Nephron (organoid): ENCODE data around the gene CIDEB.

Experiments used
- H3K27ac Mint-ChIP-seq, 3 experiments: 2 replicates each; pipeline ENCODE4 v1.8.0; 2020; ENCODE audit warnings: mixed read lengths in 3 of 3, mild to moderate bottlenecking in 2 of 3, moderate library complexity in 1 of 3
- H3K27me3 Mint-ChIP-seq: 2 replicates; pipeline ENCODE4 v1.8.0; 2021; ENCODE audit warnings: low read depth, mild to moderate bottlenecking, moderate library complexity, mixed read lengths
- H3K36me3 Mint-ChIP-seq: 2 replicates; pipeline ENCODE4 v1.8.0; 2020; ENCODE audit warnings: low read depth, mixed read lengths
- H3K4me1 Mint-ChIP-seq: 2 replicates; pipeline ENCODE4 v1.8.0; 2020; ENCODE audit warnings: mixed read lengths
- H3K4me3 Mint-ChIP-seq, 3 experiments: 2 replicates each; pipeline ENCODE4 v1.8.0; 2020; ENCODE audit warnings: mild to moderate bottlenecking in 3 of 3, mixed read lengths in 3 of 3, moderate library complexity in 2 of 3
- H3K9me3 Mint-ChIP-seq: 2 replicates; pipeline ENCODE4 v1.8.0; 2020; ENCODE audit warnings: mixed read lengths
- TF ChIP-seq, protein P1 (sequence below), 3 experiments: fragments of 200-600 bp; sonication (generic); IDR thresholded peaks; one replicate each; pipeline ENCODE4 v1.5.0; 2021; ENCODE audit warnings: antibody characterized with exemption in 3 of 3; ENCODE audit not compliant: unreplicated experiment in 3 of 3

Gene CIDEB

DNA sequence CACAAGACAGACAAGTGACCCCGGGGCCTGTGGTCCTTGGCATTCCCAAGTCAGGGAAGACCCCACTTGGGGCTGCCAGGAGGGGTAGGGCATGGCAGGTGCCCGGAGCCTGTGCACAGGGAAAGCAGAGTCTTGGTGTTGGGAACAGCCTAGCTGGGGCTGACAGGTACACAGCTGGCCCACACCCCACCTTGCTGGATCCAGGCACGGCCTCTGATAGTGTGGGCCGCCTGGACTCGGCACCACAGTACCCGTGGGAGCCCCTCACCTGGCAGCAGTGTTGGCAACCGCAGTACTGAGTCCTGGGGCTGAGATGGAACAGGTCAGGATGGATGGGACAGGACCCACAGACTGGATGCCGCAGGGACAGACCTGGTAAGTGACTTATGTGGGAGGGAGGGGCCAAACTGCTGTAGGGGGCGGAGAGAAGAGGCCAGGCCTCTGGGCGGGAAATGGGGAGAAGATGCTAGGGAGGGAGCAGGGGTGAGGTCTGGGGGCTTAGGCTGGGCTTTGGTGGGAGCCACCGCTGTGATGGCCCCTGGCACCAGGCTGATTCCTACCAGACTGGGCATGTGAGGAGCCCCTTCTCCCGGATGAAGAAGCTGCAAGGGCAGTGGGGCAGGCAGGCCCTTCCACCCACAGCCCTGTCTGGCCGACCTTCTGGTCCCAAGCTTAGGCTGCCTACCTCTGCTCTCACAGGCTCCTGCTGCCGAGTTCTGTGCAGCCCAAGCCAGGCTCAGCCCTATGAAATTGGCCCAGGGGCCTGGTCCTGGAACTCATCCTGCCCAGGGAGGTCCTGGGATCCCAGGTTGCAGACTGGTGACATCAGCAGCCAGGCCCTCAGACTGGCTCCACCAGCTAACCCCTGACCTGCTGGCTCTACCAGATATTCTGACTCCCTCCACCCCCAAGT lies 44.7 kb downstream of the CIDEB start, which contains the start of gene TGM1:
Gene TGM1, minus strand, starts transcription at position 357 of the 913 bp plus-strand sequence. CDS start 825 bp downstream, outside the sequence.
- TF ChIP-seq, protein P1, sequence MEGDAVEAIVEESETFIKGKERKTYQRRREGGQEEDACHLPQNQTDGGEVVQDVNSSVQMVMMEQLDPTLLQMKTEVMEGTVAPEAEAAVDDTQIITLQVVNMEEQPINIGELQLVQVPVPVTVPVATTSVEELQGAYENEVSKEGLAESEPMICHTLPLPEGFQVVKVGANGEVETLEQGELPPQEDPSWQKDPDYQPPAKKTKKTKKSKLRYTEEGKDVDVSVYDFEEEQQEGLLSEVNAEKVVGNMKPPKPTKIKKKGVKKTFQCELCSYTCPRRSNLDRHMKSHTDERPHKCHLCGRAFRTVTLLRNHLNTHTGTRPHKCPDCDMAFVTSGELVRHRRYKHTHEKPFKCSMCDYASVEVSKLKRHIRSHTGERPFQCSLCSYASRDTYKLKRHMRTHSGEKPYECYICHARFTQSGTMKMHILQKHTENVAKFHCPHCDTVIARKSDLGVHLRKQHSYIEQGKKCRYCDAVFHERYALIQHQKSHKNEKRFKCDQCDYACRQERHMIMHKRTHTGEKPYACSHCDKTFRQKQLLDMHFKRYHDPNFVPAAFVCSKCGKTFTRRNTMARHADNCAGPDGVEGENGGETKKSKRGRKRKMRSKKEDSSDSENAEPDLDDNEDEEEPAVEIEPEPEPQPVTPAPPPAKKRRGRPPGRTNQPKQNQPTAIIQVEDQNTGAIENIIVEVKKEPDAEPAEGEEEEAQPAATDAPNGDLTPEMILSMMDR (IDR thresholded peaks at IDR 0.05; ENCODE audit: unreplicated experiment in 3 of 3): no peak
- Mint-ChIP-seq H3K4me3 (no peak within 1 kb of the TSS), H3K27ac (peak within 1 kb of the TSS in 1 of 3 experiments; percentile 48), H3K27me3 (no peaks in the 10 kb centered on the region), H3K4me1 (peaks cover 4% of the 10 kb centered on the region), H3K9me3 (no peaks in the 10 kb centered on the region), H3K36me3 (peaks cover 5% of the 10 kb centered on the region)

DNA sequence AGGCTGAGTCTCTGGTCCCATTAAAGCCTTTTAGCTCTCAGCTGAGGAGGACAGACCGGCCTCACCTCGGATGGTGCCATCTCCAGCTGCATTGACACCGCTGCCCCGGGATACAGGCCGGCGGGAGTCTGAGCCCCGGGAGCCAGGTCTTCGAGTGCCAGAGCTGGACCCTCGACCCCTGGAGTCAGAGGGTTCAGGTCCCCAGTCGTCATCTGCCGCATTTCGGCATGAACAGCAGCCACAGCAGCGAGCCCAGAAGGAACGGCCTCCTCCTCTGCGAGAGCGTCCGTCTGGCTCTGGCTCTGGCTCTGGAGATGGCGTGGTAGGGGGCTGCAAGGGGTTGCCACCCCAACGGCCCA lies 45.8 kb downstream of the CIDEB start:
- Mint-ChIP-seq H3K27me3 (no peaks in the 10 kb centered on the region), H3K9me3 (no peaks in the 10 kb centered on the region), H3K4me1 (peaks cover 4% of the 10 kb centered on the region), H3K36me3 (peaks cover under 1% of the 10 kb centered on the region), H3K4me3 (no peak overlapping the region), H3K27ac (no peak overlapping the region)
- TF ChIP-seq, protein P1 (IDR thresholded peaks at IDR 0.05; ENCODE audit: unreplicated experiment in 3 of 3): no peak

DNA sequence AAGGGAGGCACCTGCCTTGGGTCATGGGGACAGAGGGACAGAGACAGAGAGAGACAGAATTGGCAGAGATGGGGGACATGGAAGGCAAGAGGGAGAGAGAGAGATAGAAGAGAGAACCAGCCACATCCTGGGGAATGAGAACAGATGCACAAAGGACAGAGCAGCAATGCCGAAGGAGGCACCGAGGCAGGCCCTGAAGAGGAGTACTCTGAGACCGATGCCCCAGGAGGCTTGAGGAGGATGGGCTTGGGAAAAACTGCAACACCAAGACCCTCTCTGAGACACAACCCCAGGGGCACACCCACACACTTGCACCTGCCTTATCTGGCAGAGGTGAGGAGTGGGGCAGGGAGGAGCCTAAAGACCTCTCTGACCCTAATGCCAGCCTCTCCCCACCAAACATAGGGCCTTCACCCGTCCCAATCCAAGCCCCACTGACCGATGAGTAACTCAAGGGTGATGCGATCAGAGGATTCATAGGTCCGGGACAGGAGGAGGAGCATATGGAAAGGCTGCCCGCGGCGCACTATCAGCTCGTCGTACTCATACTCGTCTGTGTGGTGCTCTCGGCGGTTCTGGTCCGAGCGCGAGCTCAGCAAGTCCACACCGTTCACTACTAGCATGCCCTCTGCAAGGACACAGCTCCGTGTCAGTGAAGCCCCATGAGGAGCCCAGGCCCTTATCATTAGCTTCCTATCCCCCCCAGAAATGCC lies 46.4 kb downstream of the CIDEB start:
- Mint-ChIP-seq H3K9me3 (no peaks in the 10 kb centered on the region), H3K27ac (no peak overlapping the region), H3K36me3 (no peaks in the 10 kb centered on the region), H3K4me3 (no peak overlapping the region), H3K27me3 (no peaks in the 10 kb centered on the region), H3K4me1 (peaks cover 4% of the 10 kb centered on the region)
- TF ChIP-seq, protein P1 (IDR thresholded peaks at IDR 0.05; ENCODE audit: unreplicated experiment in 3 of 3): no peak

DNA sequence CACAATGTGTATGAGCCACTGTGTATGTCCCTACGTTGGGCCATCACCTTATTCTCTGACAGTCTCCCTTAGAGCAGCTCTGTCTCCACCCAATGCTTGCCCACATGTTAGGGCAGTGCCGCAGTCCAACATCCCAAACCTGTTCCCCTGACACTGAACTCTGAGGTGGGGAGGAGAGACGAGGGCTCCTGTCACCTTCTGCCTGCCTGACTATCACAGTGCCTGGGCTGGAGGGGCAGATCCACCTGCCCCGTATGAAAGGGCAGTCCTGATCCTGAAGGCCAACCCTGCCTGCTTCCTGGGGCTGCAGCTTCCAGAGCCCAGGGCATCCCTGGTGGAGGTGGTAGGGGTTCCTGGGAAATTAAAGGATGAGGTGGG lies 47.0 kb downstream of the CIDEB start:
- Mint-ChIP-seq H3K4me3 (no peak overlapping the region), H3K27ac (no peak overlapping the region), H3K9me3 (no peaks in the 10 kb centered on the region), H3K36me3 (no peaks in the 10 kb centered on the region), H3K27me3 (no peaks in the 10 kb centered on the region), H3K4me1 (peaks cover 4% of the 10 kb centered on the region)
- TF ChIP-seq, protein P1 (IDR thresholded peaks at IDR 0.05; ENCODE audit: unreplicated experiment in 3 of 3): no peak

DNA sequence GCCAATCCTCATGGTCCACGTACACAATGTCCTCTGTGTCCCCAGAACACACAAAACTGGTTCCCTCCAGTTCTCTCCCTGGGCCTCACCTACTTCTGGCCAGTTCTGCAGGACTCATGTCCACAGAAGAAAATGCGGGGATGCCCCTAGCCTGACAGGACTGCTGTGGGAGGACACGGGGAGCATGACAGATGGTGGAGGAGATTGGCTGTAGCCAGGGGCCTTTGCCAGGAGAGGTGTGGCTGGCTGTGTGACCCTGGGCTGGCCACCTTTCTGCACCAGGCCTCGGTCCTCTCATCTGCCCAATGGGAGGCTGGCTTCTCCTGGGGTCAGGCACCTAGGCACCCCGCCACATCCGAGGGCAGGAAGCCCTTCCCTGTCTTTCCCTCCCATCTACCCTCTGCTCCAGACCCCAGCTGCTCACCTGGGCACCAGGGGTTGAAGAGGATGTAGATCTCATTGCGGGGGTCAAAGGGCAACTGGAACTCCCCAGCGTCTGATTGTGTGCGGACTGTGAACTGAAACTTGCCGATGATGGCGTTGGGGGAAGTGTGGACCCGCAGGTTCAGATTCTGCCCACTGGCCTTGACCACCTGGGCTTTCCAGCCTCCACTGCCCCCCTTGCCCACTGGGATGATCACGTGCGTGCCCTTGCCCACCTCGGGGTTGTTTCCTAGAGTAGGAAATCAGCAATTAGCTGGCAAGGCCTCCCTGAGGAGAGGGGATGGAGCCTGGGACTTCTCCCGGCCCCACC lies 47.6 kb downstream of the CIDEB start:
- TF ChIP-seq, protein P1 (IDR thresholded peaks at IDR 0.05; ENCODE audit: unreplicated experiment in 3 of 3): no peak
- H3K4me1 Mint-ChIP-seq: peaks cover 4% of the 10 kb centered on the region
- no peaks in the 10 kb centered on the region for H3K27me3 Mint-ChIP-seq
- H3K9me3 Mint-ChIP-seq: no peaks in the 10 kb centered on the region
- no peaks in the 10 kb centered on the region for H3K36me3 Mint-ChIP-seq
- H3K27ac Mint-ChIP-seq: no peak overlapping the region
- H3K4me3 Mint-ChIP-seq: no peak overlapping the region
